ENCODE measurements around the gene DDAH2.

Gene DDAH2

GRCh38 chr6:31760790-31761189 lies 31.7 kb upstream of the DDAH2 start:
- DNase-seq: no peak

GRCh38 chr6:31758281-31758680 lies 29.2 kb upstream of the DDAH2 start:
- DNase-seq: no peak

GRCh38 chr6:31752739-31753319 lies 23.7 kb upstream of the DDAH2 start:
- no peak for DNase-seq

- DNase-seq: no peak
These were observed 21.4 kb upstream of the DDAH2 start for GRCh38 chr6:31750411-31751022.

GRCh38 chr6:31749301-31750036 lies 20.4 kb upstream of the DDAH2 start:
- DNase-seq: no peak

- no peak for DNase-seq
These were observed 15.3 kb upstream of the DDAH2 start for GRCh38 chr6:31744422-31744821.

- no peak for DNase-seq
These were observed 13.8 kb upstream of the DDAH2 start for GRCh38 chr6:31742894-31743293.

GRCh38 chr6:31741815-31742214 lies 12.7 kb upstream of the DDAH2 start:
- no peak for DNase-seq

- no peak for DNase-seq
These were observed 11.5 kb upstream of the DDAH2 start for GRCh38 chr6:31740397-31741223.

- peak; percentile 98 for DNase-seq
These were observed 10.7 kb upstream of the DDAH2 start, which contains the start of gene MSH5 for GRCh38 chr6:31739639-31740396. TSS of gene MSH5 (plus strand) at chr6:31740005. CDS start at chr6:31740467, 462 bp downstream.

GRCh38 chr6:31737991-31738979 lies 9.2 kb upstream of the DDAH2 start:
- peak; percentile 81 for DNase-seq

- peak; percentile 21 for DNase-seq
These were observed 8.4 kb upstream of the DDAH2 start for GRCh38 chr6:31737315-31737990.

- DNase-seq: no peak
These were observed 7.7 kb upstream of the DDAH2 start for GRCh38 chr6:31736768-31737314.

GRCh38 chr6:31736021-31736767 lies 7.1 kb upstream of the DDAH2 start, which contains the start of gene CLIC1:
TSS of gene CLIC1 (minus strand) at chr6:31736530. CDS start at chr6:31736300, 230 bp downstream.
- peak; percentile 82 for DNase-seq

- peak; percentile 80 for DNase-seq
These were observed 5.8 kb upstream of the DDAH2 start for GRCh38 chr6:31734821-31735406.

GRCh38 chr6:31734247-31734820 lies 5.2 kb upstream of the DDAH2 start:
- DNase-seq: no peak

GRCh38 chr6:31733734-31734133 lies 4.6 kb upstream of the DDAH2 start:
- no peak for DNase-seq

- DNase-seq: no peak
These were observed 2.9 kb upstream of the DDAH2 start for GRCh38 chr6:31732029-31732428.

Measured in CD4-positive, alpha-beta T cell treated with Interferon gamma for 1 hour (primary cell).